Thyroid gland (tissue), 4 donors: Measurements from ENCODE around the gene NELFA.

Experiments used
- CTCF ChIP-seq, 6 experiments: fragments of 200-600 bp in 3 of 6; fragments of 450-650 bp in 3 of 6; sonication (generic) in 3 of 6; IDR thresholded peaks; one replicate each; pipeline ENCODE4 v1.5.1; 2016 to 2019; ENCODE audit warnings: antibody characterized with exemption in 6 of 6, mild to moderate bottlenecking in 2 of 6, inconsistent platforms in 1 of 6, moderate library complexity in 1 of 6
- POLR2A ChIP-seq, 2 donors: fragments of 450-650 bp; IDR thresholded peaks; one replicate each; pipeline ENCODE4 v1.6.1; 2017; ENCODE audit warnings: antibody characterized with exemption in 2 of 2, mild to moderate bottlenecking in 2 of 2, moderate library complexity in 1 of 2

- TF ChIP-seq CTCF (IDR thresholded peaks at IDR 0.05) (no peak), POLR2A (IDR thresholded peaks at IDR 0.05) (no peak)
Observed at GRCh38 chr4:1996866-1997611, 11.7 kb downstream of the NELFA start.
